Activated CD8-positive, alpha-beta memory T cell treated with anti-CD3 and anti-CD28 coated beads, Interleukin-2, amount 50 U/mL, for 24 hours (primary cell): ENCODE results near the gene SLC24A3.

Experiments used
- DNase-seq: peaks from one replicate; pipeline ENCODE4 v3.0.0-alpha.2; 2020; ENCODE audit errors: extremely low read depth

The SLC24A3 gene

DNA sequence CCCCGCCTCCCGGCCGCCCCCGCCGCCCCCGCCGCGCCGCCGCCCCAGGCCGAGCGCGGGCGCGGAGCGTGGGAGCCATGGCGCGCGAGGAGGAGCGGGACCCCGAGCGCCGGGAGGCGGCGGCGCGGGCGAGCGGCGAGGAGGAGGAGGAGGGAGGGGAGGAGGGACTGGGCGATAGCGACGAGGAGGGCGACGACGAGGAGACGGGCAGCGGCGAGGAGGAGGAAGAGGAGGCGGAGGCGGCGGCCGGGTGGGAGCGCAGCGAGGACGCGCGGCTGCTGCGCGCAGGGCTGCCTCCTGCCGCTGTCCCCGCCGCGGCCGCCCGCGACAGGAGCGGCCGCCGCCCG, at the start of gene SLC24A3:
Gene SLC24A3, plus strand, starts transcription at position 174 of the 347 bp plus-strand sequence.
- DNase-seq, result no peak

DNA sequence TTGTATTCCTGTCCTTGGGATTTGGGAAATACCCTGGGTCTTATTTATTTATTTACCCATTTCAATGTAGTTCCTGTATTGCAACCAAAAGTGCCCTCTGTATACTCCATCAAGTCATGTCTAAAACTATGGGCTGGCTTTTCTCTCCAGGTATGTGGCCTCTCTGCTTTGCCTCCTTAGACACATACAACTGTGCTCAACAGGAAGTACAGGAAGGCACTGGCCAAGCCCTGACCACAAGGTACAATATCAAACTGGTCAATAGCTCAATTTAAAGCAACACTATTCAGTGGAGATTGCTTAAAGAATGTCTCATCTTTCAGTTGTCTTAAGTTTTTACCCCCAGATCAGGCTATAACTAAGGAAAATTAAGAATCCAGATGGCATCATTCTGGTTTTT, 42.3 kb upstream of the SLC24A3 start:
- DNase-seq, result no peak

- no peak for DNase-seq
These were observed 39.8 kb upstream of the SLC24A3 start for GRCh38 chr20:19172637-19173036.

DNA sequence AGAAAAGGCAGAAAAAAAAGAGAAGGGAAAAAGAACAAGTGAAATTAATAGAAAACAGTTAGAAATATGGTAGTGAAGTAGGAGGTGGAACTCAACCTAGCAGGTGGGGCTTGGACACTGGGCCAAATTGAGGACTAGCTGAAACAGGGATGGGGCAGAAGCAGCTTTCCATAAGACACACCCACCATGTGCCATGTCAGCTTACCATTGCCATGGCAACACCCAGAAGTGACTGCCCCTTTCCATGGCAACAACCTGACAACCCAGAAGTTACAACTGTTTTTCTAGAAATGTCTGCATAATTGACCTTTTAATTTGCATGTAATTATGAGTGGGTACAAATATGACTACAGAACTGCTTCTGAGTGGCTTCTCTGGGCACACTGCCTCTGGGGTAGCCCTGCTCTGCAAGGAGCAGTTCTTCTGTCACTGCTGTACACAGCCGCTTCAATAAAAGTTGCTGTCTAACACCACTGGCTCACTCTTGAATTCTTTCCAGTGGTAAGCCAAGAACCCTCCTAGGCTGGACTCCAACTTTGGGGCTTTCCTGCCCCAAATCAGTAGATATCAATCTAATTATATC, 35.9 kb upstream of the SLC24A3 start:
- no peak for DNase-seq

GRCh38 chr20:19181552-19181951, 30.9 kb upstream of the SLC24A3 start:
- DNase-seq, result no peak

DNA sequence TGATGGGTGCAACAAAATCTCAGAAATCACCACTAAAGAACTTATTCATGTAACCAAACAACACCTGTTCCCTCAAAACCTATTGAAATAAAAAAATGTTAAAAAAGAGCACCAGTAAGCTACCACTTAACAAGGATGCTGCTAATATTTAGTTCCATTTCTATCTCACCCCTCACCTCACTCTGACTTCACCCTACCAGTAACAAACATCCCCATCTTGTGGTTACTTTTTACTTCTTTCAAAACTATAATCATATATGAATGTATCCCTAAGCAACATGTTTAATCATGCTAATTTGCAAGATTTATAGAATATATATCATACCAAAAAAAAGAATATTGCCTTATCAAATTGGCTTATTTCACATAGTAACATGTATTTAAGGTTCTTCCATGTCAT, 27.4 kb upstream of the SLC24A3 start:
- DNase-seq, result no peak

- no peak for DNase-seq
These were observed 19.1 kb upstream of the SLC24A3 start for GRCh38 chr20:19193349-19193748.

- DNase-seq, result peak; percentile 15
These were observed 6.5 kb upstream of the SLC24A3 start for GRCh38 chr20:19205981-19206396.

GRCh38 chr20:19207541-19207940, 4.9 kb upstream of the SLC24A3 start:
- no peak for DNase-seq

GRCh38 chr20:19210391-19211155, 1.9 kb upstream of the SLC24A3 start:
- DNase-seq, result no peak

DNA sequence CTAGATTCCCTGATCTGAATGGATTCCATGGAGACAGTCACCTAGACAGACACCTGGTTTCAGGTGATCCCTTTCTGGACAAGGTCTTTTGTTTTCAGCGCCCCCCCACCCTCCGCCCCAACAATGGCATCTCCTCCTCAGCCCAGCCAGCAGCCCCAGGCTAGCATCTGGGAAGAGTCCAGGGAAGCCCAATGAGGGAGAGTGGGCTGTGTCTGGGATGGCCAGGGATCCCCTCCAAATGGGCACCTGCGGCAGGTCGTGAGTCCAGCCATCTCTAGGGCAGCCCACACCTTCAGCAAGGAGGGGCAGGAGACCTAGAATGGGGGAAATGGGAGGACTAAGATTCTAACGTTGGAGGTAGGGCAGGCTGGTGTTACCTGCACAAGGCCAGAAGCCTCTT, 1.2 kb upstream of the SLC24A3 start:
- DNase-seq, result no peak

GRCh38 chr20:19211661-19212468, 577 bp upstream of the SLC24A3 start:
- DNase-seq, result no peak

- DNase-seq, result peak; percentile 4
These were observed 520 bp downstream of the SLC24A3 start for GRCh38 chr20:19212821-19213502.

GRCh38 chr20:19213946-19214490, 1.6 kb downstream of the SLC24A3 start:
- DNase-seq, result no peak

GRCh38 chr20:19218411-19218810, 6.0 kb downstream of the SLC24A3 start:
- DNase-seq, result no peak

- DNase-seq, result no peak
These were observed 10.1 kb downstream of the SLC24A3 start for GRCh38 chr20:19222520-19223040.

DNA sequence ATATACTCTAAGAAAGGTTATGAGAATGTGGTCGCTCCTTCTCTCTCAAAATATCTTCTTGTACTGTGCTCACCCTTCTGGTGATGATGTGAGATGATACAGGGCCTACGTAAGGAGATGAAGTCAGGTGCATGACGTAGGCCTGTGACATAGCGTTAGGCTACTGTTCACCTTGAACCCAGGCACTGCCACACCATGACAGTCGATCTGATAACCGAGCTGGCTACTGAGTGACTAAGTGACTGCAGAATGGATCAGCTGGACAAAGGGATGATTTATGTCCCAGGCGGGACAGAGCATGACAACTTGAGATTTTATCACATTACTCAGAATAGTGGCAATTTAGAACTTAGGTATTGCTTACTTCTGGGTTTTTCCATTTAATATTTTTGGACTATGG, 11.2 kb downstream of the SLC24A3 start:
- DNase-seq, result no peak

- no peak for DNase-seq
These were observed 19.1 kb downstream of the SLC24A3 start for GRCh38 chr20:19231359-19232035.

GRCh38 chr20:19232997-19233794, 20.8 kb downstream of the SLC24A3 start:
- DNase-seq, result no peak

GRCh38 chr20:19236371-19237055, 24.1 kb downstream of the SLC24A3 start:
- no peak for DNase-seq
